ENCODE data around the gene PPP1R2.

The PPP1R2 gene

DNA sequence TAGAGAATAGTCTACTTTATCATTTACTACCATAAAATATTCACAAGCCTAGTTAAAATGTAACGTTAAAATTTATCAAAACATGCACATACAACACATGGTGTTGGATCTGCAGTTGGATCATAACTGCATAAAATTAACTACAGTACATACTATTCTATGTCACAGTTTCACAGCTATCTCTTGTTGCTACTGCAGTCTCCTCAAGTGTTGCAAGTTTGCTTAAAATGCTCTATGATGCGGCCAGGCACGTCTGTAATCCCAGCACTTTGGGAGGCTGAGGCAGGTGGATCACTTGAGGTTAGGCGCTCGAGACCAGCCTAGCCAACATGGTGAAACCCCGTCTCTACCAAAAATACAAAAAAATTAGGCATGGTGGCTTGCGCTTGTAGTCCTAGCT lies 10.3 kb downstream of the PPP1R2 start:
- H3K23ac ChIP-seq (ENCODE audit: low read length), result no peak overlapping the region
- no peak overlapping the region for H3K4ac ChIP-seq (ENCODE audit: low read depth, low read length)
- H2BK15ac ChIP-seq (replicated peaks; ENCODE audit: low read depth), result no peak overlapping the region
- H3K4me1 ChIP-seq (ENCODE audit: control insufficient read depth, low read depth, low read length), result no peaks in the 10 kb centered on the region
- no peak overlapping the region for H3K9ac ChIP-seq (ENCODE audit: low read length)
- H2BK5ac ChIP-seq (ENCODE audit: low read length), result no peak overlapping the region
- no peak overlapping the region for H3K4me2 ChIP-seq (ENCODE audit: low read length)
- H3K79me1 ChIP-seq (ENCODE audit: low read length), result peaks cover 6% of the 10 kb centered on the region
- H3K18ac ChIP-seq (ENCODE audit: low read length), result no peak overlapping the region
- H3K4me3 ChIP-seq (ENCODE audit: low read length), result no peak overlapping the region
- peaks cover 3% of the 10 kb centered on the region for H3K79me2 ChIP-seq (ENCODE audit: control insufficient read depth, insufficient read depth, low read length)
- H3K56ac ChIP-seq (ENCODE audit: low read length), result no peak overlapping the region
- no CpG with 5 or more reads among the region's 7 CpGs for WGBS (ENCODE audit: extremely low coverage, insufficient coverage, low lambda C conversion rate)
- no peak overlapping the region for H2BK120ac ChIP-seq (ENCODE audit: low read depth, low read length)
- no peak for DNase-seq
- H4K8ac ChIP-seq (ENCODE audit: low read depth, low read length), result no peak overlapping the region
- no peak overlapping the region for H3K27ac ChIP-seq (ENCODE audit: low read depth, low read length)
- no peak overlapping the region for H2AK5ac ChIP-seq (ENCODE audit: low read length)
- H3K36me3 ChIP-seq (ENCODE audit: control insufficient read depth, insufficient read depth, low read length), result no peaks in the 10 kb centered on the region
- no peaks in the 10 kb centered on the region for H3K27me3 ChIP-seq (ENCODE audit: insufficient read depth, low read length, poor library complexity)
- no peak overlapping the region for H4K5ac ChIP-seq (ENCODE audit: low read length)

GRCh38 chr3:195532345-195532744 lies 10.8 kb downstream of the PPP1R2 start:
- Histone ChIP-seq H4K8ac (ENCODE audit: low read depth, low read length) (no peak overlapping the region), H3K27ac (ENCODE audit: low read depth, low read length) (no peak overlapping the region), H3K18ac (ENCODE audit: low read length) (no peak overlapping the region), H3K23ac (ENCODE audit: low read length) (no peak overlapping the region), H3K9ac (ENCODE audit: low read length) (no peak overlapping the region), H3K27me3 (ENCODE audit: insufficient read depth, low read length, poor library complexity) (no peaks in the 10 kb centered on the region), H2BK120ac (ENCODE audit: low read depth, low read length) (no peak overlapping the region), H3K79me1 (ENCODE audit: low read length) (peaks cover 6% of the 10 kb centered on the region), H3K4me2 (ENCODE audit: low read length) (no peak overlapping the region), H4K5ac (ENCODE audit: low read length) (no peak overlapping the region), H2BK5ac (ENCODE audit: low read length) (no peak overlapping the region), H3K36me3 (ENCODE audit: control insufficient read depth, insufficient read depth, low read length) (no peaks in the 10 kb centered on the region), H2BK15ac (replicated peaks; ENCODE audit: low read depth) (no peak overlapping the region), H3K4me3 (ENCODE audit: low read length) (no peak overlapping the region), H3K4ac (ENCODE audit: low read depth, low read length) (no peak overlapping the region), H2AK5ac (ENCODE audit: low read length) (no peak overlapping the region), H3K56ac (ENCODE audit: low read length) (no peak overlapping the region), H3K79me2 (ENCODE audit: control insufficient read depth, insufficient read depth, low read length) (peaks cover 2% of the 10 kb centered on the region), H3K4me1 (ENCODE audit: control insufficient read depth, low read depth, low read length) (no peaks in the 10 kb centered on the region)
- WGBS (ENCODE audit: extremely low coverage, insufficient coverage, low lambda C conversion rate), result no CpG with 5 or more reads among the region's 3 CpGs
- DNase-seq, result no peak

DNA sequence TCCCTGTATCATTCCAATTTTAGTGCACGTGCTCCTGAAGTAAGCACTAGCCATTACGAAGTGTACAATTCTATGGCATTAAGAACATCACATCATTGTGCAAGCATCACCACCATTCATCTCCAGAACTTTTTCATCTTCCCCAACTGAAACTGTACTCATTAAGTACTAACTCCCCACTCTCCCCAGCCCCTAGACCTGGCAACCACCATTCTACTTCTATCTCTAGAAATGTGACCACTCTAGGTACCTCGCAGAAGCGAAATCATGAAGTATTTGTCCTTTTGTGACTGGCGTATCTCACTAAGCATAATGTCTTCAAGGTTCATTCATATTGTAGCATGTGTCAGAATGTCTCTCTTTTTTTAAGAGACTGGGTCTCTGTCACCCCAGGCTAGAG lies 11.4 kb downstream of the PPP1R2 start:
- Histone ChIP-seq H3K4me2 (ENCODE audit: low read length) (no peak overlapping the region), H3K18ac (ENCODE audit: low read length) (no peak overlapping the region), H3K27ac (ENCODE audit: low read depth, low read length) (no peak overlapping the region), H3K79me2 (ENCODE audit: control insufficient read depth, insufficient read depth, low read length) (peaks cover 2% of the 10 kb centered on the region), H2BK5ac (ENCODE audit: low read length) (no peak overlapping the region), H3K4me1 (ENCODE audit: control insufficient read depth, low read depth, low read length) (no peaks in the 10 kb centered on the region), H3K56ac (ENCODE audit: low read length) (no peak overlapping the region), H3K79me1 (ENCODE audit: low read length) (peaks cover 6% of the 10 kb centered on the region), H3K9ac (ENCODE audit: low read length) (no peak overlapping the region), H3K4ac (ENCODE audit: low read depth, low read length) (no peak overlapping the region), H4K8ac (ENCODE audit: low read depth, low read length) (no peak overlapping the region), H2BK120ac (ENCODE audit: low read depth, low read length) (no peak overlapping the region), H2AK5ac (ENCODE audit: low read length) (no peak overlapping the region), H3K27me3 (ENCODE audit: insufficient read depth, low read length, poor library complexity) (no peaks in the 10 kb centered on the region), H3K4me3 (ENCODE audit: low read length) (no peak overlapping the region), H2BK15ac (replicated peaks; ENCODE audit: low read depth) (no peak overlapping the region), H3K23ac (ENCODE audit: low read length) (no peak overlapping the region), H3K36me3 (ENCODE audit: control insufficient read depth, insufficient read depth, low read length) (no peaks in the 10 kb centered on the region), H4K5ac (ENCODE audit: low read length) (no peak overlapping the region)
- WGBS (ENCODE audit: extremely low coverage, insufficient coverage, low lambda C conversion rate), result no CpG with 5 or more reads among the region's 5 CpGs
- no peak for DNase-seq

- H3K9ac ChIP-seq (ENCODE audit: low read length), result no peak overlapping the region
- H2BK5ac ChIP-seq (ENCODE audit: low read length), result no peak overlapping the region
- H3K4ac ChIP-seq (ENCODE audit: low read depth, low read length), result no peak overlapping the region
- H3K18ac ChIP-seq (ENCODE audit: low read length), result no peak overlapping the region
- H3K36me3 ChIP-seq (ENCODE audit: control insufficient read depth, insufficient read depth, low read length), result peaks cover 2% of the 10 kb centered on the region
- H3K4me3 ChIP-seq (ENCODE audit: low read length), result no peak overlapping the region
- no peak overlapping the region for H2BK15ac ChIP-seq (replicated peaks; ENCODE audit: low read depth)
- H3K79me1 ChIP-seq (ENCODE audit: low read length), result no peaks in the 10 kb centered on the region
- no peak overlapping the region for H2BK120ac ChIP-seq (ENCODE audit: low read depth, low read length)
- H3K27me3 ChIP-seq (ENCODE audit: insufficient read depth, low read length, poor library complexity), result no peaks in the 10 kb centered on the region
- H3K27ac ChIP-seq (ENCODE audit: low read depth, low read length), result no peak overlapping the region
- no peak for DNase-seq
- no peak overlapping the region for H4K8ac ChIP-seq (ENCODE audit: low read depth, low read length)
- no peak overlapping the region for H3K23ac ChIP-seq (ENCODE audit: low read length)
- no peak overlapping the region for H3K4me2 ChIP-seq (ENCODE audit: low read length)
- no peaks in the 10 kb centered on the region for H3K4me1 ChIP-seq (ENCODE audit: control insufficient read depth, low read depth, low read length)
- WGBS (ENCODE audit: extremely low coverage, insufficient coverage, low lambda C conversion rate), result no CpG with 5 or more reads among the region's 4 CpGs
- H2AK5ac ChIP-seq (ENCODE audit: low read length), result no peak overlapping the region
- H4K5ac ChIP-seq (ENCODE audit: low read length), result no peak overlapping the region
- no peaks in the 10 kb centered on the region for H3K79me2 ChIP-seq (ENCODE audit: control insufficient read depth, insufficient read depth, low read length)
- H3K56ac ChIP-seq (ENCODE audit: low read length), result no peak overlapping the region
Observed at GRCh38 chr3:195526492-195526891, 16.6 kb downstream of the PPP1R2 start.

GRCh38 chr3:195524171-195524896 lies 18.8 kb downstream of the PPP1R2 start:
- Histone ChIP-seq H3K4me2 (ENCODE audit: low read length) (no peak overlapping the region), H3K9ac (ENCODE audit: low read length) (no peak overlapping the region), H4K5ac (ENCODE audit: low read length) (no peak overlapping the region), H2BK120ac (ENCODE audit: low read depth, low read length) (no peak overlapping the region), H4K8ac (ENCODE audit: low read depth, low read length) (no peak overlapping the region), H2AK5ac (ENCODE audit: low read length) (no peak overlapping the region), H3K4me1 (ENCODE audit: control insufficient read depth, low read depth, low read length) (no peaks in the 10 kb centered on the region), H3K18ac (ENCODE audit: low read length) (no peak overlapping the region), H3K36me3 (ENCODE audit: control insufficient read depth, insufficient read depth, low read length) (peaks cover 2% of the 10 kb centered on the region), H3K27ac (ENCODE audit: low read depth, low read length) (no peak overlapping the region), H3K27me3 (ENCODE audit: insufficient read depth, low read length, poor library complexity) (no peaks in the 10 kb centered on the region), H3K56ac (ENCODE audit: low read length) (no peak overlapping the region), H2BK15ac (replicated peaks; ENCODE audit: low read depth) (no peak overlapping the region), H3K23ac (ENCODE audit: low read length) (no peak overlapping the region), H3K79me2 (ENCODE audit: control insufficient read depth, insufficient read depth, low read length) (no peaks in the 10 kb centered on the region), H3K4ac (ENCODE audit: low read depth, low read length) (no peak overlapping the region), H3K4me3 (ENCODE audit: low read length) (no peak overlapping the region), H2BK5ac (ENCODE audit: low read length) (no peak overlapping the region), H3K79me1 (ENCODE audit: low read length) (no peaks in the 10 kb centered on the region)
- no peak for DNase-seq
- WGBS (ENCODE audit: extremely low coverage, insufficient coverage, low lambda C conversion rate), result no CpG with 5 or more reads among the region's 14 CpGs
